Keratinocyte (primary cell): Measurements from ENCODE around the gene C8G. TPM values are rescaled to one million over a fixed set of nuclear protein-coding genes. Genes with fewer than 3 reads are reported as not detected.

ENCODE experiments used
- DNase-seq: peaks from one replicate; pipeline ENCODE4 v3.0.0-alpha.2; 2011; ENCODE audit warnings: low read depth, missing footprints, low spot score
- FAIRE-seq: peaks from 2 replicates; lab custom pipeline; 2011; peaks lifted over from hg19 to GRCh38; lab: Jason Lieb, UNC
- H2AFZ ChIP-seq: 2 replicates; pipeline ENCODE4 v1.6.0; 2012; ENCODE audit warnings: low read length, control low read depth, inconsistent platforms; ENCODE audit not compliant: control insufficient read depth
- H3K27ac ChIP-seq: 2 replicates; pipeline ENCODE4 v1.5.1; 2011; ENCODE audit warnings: low read length; ENCODE audit not compliant: control insufficient read depth, insufficient read depth
- H3K27me3 ChIP-seq: 3 replicates; pipeline ENCODE4 v1.6.0; 2011; ENCODE audit warnings: low read length; ENCODE audit not compliant: control insufficient read depth, insufficient read depth; ENCODE audit errors: extremely low read depth
- H3K36me3 ChIP-seq, 2 experiments: 2 replicates in 1 of 2; 3 replicates in 1 of 2; pipeline ENCODE4 v1.5.1; 2011; ENCODE audit warnings: low read length in 2 of 2, mild to moderate bottlenecking in 1 of 2; ENCODE audit not compliant: control insufficient read depth in 2 of 2, insufficient read depth in 2 of 2; ENCODE audit errors: extremely low read depth in 1 of 2
- H3K4me1 ChIP-seq: 3 replicates; pipeline ENCODE4 v1.5.1; 2011; ENCODE audit warnings: low read length; ENCODE audit not compliant: control insufficient read depth, insufficient read depth; ENCODE audit errors: extremely low read depth
- H3K4me2 ChIP-seq: 3 replicates; pipeline ENCODE4 v1.6.0; 2011; ENCODE audit warnings: low read depth, low read length; ENCODE audit not compliant: control insufficient read depth, insufficient read depth; ENCODE audit errors: extremely low read depth
- H3K4me3 ChIP-seq, 3 experiments: fragments of 200-600 bp in 1 of 3; sonication (generic) in 1 of 3; 2 replicates in 2 of 3; 3 replicates in 1 of 3; pipeline ENCODE4 v1.5.1; 2011 to 2016; ENCODE audit warnings: low read length in 3 of 3, mild to moderate bottlenecking in 3 of 3, control low read depth in 2 of 3, inconsistent platforms in 1 of 3, low read depth in 1 of 3, mixed read lengths in 1 of 3, mixed run types in 1 of 3, moderate library complexity in 1 of 3; ENCODE audit not compliant: control insufficient read depth in 2 of 3, insufficient read depth in 2 of 3; ENCODE audit errors: extremely low read depth in 1 of 3
- H3K79me2 ChIP-seq: 2 replicates; pipeline ENCODE4 v1.6.0; 2012; ENCODE audit warnings: low read length; ENCODE audit not compliant: control insufficient read depth, insufficient read depth
- H3K9ac ChIP-seq: 3 replicates; pipeline ENCODE4 v1.6.0; 2011; ENCODE audit warnings: low read length; ENCODE audit not compliant: control insufficient read depth, insufficient read depth; ENCODE audit errors: extremely low read depth
- H3K9me1 ChIP-seq: 3 replicates; pipeline ENCODE4 v1.6.0; 2011; ENCODE audit warnings: low read length; ENCODE audit not compliant: control insufficient read depth, insufficient read depth; ENCODE audit errors: extremely low read depth
- H3K9me3 ChIP-seq: 2 replicates; pipeline ENCODE4 v1.5.1; 2012; ENCODE audit warnings: low read depth, low read length; ENCODE audit not compliant: control insufficient read depth
- H4K20me1 ChIP-seq: 3 replicates; pipeline ENCODE4 v1.6.0; 2011; ENCODE audit warnings: low read length; ENCODE audit not compliant: control insufficient read depth, insufficient read depth; ENCODE audit errors: extremely low read depth
- CTCF ChIP-seq, 3 experiments: IDR thresholded peaks in 1 of 3; conservative IDR thresholded peaks in 1 of 3; optimal IDR thresholded peaks in 1 of 3; 2 replicates in 2 of 3; 3 replicates in 1 of 3; pipeline versions ENCODE3 to v1.5.1; 2011; ENCODE audit warnings: low read length in 3 of 3, mild to moderate bottlenecking in 3 of 3, moderate library complexity in 2 of 3, control low read depth in 1 of 3, inconsistent platforms in 1 of 3; ENCODE audit not compliant: insufficient read depth in 2 of 3; ENCODE audit errors: extremely low read depth in 1 of 3
- EZH2 ChIP-seq: IDR thresholded peaks from one replicate; pipeline ENCODE4 v1.6.1; 2012; ENCODE audit warnings: inconsistent platforms, mild to moderate bottlenecking, low read length, moderate library complexity
- dilution Hi-C: fragments of 300-500 bp; cut with MboI; formaldehyde crosslinking; loops from one replicate; pipeline ENCODE4 v1.7.0; 2020; ENCODE audit warnings: low sequenced_read_pairs; ENCODE audit not compliant: extremely low pct_ligation_motif_present
- polyA plus RNA-seq, 5 experiments: library from polyadenylated mRNA; depleted of rRNA in 3 of 5; stranded (reverse) in 3 of 5; stranded (forward) in 1 of 5; unstranded in 1 of 5; fragments of >200 nt; gene quantifications; 1 replicate in 1 of 5; 2 replicates in 3 of 5; 3 replicates in 1 of 5; pipeline versions ENCODE4 v1.2.1 to v1.2.3, GENCODE V29; 2011 to 2012; ENCODE audit warnings: missing spikeins in 2 of 5, low read depth in 1 of 5, low replicate concordance in 1 of 5

C8G gene
- polyA plus RNA-seq, 1 donor (not counting 4 experiments of a cell fraction or from before 2014, with no cell fraction given) = 0.24 TPM

GRCh38 chr9:136901516-136902258 is 43.4 kb upstream of the C8G start:
- DNase-seq = peak; percentile 72
- no peaks in the 10 kb centered on the region for H3K27me3 ChIP-seq
- H4K20me1 ChIP-seq = no peaks in the 10 kb centered on the region
- peak overlapping the region; percentile 98 for H3K9ac ChIP-seq
- H3K4me3 ChIP-seq = peak overlapping the region; percentile 2 to 63 (median 55)
- H2AFZ ChIP-seq = peak overlapping the region; percentile 52
- peaks cover 30% of the 10 kb centered on the region for H3K79me2 ChIP-seq
- peaks cover 47% of the 10 kb centered on the region for H3K4me1 ChIP-seq
- dilution Hi-C loops = no loop called here
- H3K27ac ChIP-seq = peak overlapping the region; percentile 100
- H3K9me1 ChIP-seq = no peaks in the 10 kb centered on the region
- no peak for TF ChIP-seq EZH2
- TF ChIP-seq CTCF (optimal IDR thresholded peaks at IDR 0.05 in 1 of 3, IDR thresholded peaks at IDR 0.05 in 1 of 3, conservative IDR thresholded peaks at IDR 0.05 in 1 of 3; ENCODE audit: extremely low read depth in 1 of 3, insufficient read depth in 2 of 3, low read length in 3 of 3) = no peak
- peaks cover 11 to 37% of the 10 kb centered on the region in 2 experiments for H3K36me3 ChIP-seq
- peak overlapping the region; percentile 95 for H3K4me2 ChIP-seq
- no peaks in the 10 kb centered on the region for H3K9me3 ChIP-seq
- peak; percentile 94 for FAIRE-seq

- DNase-seq = no peak
- no peaks in the 10 kb centered on the region for H3K27me3 ChIP-seq
- no peaks in the 10 kb centered on the region for H4K20me1 ChIP-seq
- TF ChIP-seq EZH2 (no peak), CTCF (optimal IDR thresholded peaks at IDR 0.05 in 1 of 3, IDR thresholded peaks at IDR 0.05 in 1 of 3, conservative IDR thresholded peaks at IDR 0.05 in 1 of 3; ENCODE audit: extremely low read depth in 1 of 3, insufficient read depth in 2 of 3, low read length in 3 of 3) (no peak)
- H3K9ac ChIP-seq = peak overlapping the region; percentile 98
- H3K4me1 ChIP-seq = peaks cover 40% of the 10 kb centered on the region
- H3K36me3 ChIP-seq = peaks cover 13 to 37% of the 10 kb centered on the region in 2 experiments
- H3K4me3 ChIP-seq = peak overlapping the region; percentile 2 to 63 (median 55)
- peak overlapping the region; percentile 95 for H3K4me2 ChIP-seq
- peaks cover 27% of the 10 kb centered on the region for H3K79me2 ChIP-seq
- H3K27ac ChIP-seq = peak overlapping the region; percentile 100
- dilution Hi-C loops = no loop called here
- peak; percentile 44 for FAIRE-seq
- H3K9me3 ChIP-seq = no peaks in the 10 kb centered on the region
- peak overlapping the region; percentile 42 for H2AFZ ChIP-seq
- no peaks in the 10 kb centered on the region for H3K9me1 ChIP-seq
These were observed 42.7 kb upstream of the C8G start for GRCh38 chr9:136902259-136902821.
